Measurements from ENCODE around the gene MICU2.
A peak's percentile ranks its signal among the peaks of the same experiment; 100 is the strongest.

The MICU2 gene, protein sequence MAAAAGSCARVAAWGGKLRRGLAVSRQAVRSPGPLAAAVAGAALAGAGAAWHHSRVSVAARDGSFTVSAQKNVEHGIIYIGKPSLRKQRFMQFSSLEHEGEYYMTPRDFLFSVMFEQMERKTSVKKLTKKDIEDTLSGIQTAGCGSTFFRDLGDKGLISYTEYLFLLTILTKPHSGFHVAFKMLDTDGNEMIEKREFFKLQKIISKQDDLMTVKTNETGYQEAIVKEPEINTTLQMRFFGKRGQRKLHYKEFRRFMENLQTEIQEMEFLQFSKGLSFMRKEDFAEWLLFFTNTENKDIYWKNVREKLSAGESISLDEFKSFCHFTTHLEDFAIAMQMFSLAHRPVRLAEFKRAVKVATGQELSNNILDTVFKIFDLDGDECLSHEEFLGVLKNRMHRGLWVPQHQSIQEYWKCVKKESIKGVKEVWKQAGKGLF

GRCh38 chr13:21603531-21604448 lies at the start of gene MICU2:
Gene MICU2, minus strand, starts transcription at chr13:21604170. Its CDS starts 22 bp downstream, at chr13:21604148.
- DNase-seq, result peak; percentile 86

GRCh38 chr13:21641629-21642028 lies 37.7 kb upstream of the MICU2 start:
- DNase-seq, result no peak

DNA sequence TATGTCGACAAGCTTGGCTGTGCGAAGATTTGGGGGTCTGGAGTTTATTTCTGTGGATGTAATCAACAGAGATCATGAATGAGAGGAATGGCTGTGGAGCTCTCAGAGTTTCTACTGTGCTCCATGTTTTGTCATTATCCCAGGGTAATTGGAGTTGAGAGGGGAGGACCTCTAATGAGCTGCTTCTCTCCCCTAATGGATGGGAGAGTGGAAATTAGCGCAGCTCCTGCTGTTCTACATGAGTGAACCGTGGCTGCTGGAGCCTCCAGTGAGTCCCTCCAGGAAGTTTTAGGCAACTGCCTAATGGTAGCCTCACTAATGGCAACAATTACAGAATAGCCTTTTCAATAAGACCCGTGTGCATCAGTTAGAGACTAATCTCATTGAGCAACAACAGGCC lies 35.6 kb upstream of the MICU2 start:
- DNase-seq, result no peak

DNA sequence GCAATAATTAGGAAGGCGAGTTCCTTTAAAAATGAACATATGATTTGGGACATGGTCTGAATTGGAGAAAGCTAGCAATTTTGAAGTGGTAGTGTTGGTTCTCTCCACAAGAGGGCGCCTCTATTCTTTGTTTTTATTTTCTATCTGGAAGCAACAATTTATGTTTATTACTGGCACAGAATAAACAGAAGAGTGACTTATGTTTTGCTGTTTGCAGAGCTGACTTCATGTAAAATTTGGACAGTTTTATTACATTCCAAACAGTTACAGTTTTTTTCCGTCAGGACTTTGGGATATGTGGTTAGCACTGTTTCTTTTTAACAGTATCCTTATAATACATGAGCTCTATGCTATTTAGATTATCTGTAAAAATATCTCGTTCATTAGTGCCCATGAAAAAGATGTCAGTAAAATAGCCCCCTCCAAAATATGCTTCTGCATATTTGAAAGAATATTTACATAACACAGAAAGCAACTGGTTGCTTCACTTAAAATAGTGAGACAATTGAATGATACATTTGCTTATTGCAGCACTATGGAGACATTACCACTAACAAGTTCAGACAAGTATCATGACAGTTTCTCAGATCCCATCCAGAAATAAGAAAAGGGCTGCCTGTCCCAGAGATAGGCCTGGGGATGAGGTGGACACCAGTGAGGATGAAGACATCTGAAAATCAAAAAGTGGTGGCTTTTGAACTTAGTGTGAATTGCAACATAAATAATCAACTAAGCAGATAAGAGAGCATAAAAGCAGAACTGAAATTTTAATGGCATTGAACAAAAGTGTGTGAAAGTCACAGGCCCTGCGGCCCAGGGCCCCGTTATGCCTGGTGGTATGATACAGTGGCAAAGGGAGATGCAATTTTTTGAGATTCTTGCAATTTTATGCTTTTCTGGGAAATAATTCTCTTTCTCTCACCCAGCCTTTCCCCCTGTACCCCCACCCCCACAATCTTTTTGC lies 34.6 kb upstream of the MICU2 start:
- DNase-seq, result no peak

DNA sequence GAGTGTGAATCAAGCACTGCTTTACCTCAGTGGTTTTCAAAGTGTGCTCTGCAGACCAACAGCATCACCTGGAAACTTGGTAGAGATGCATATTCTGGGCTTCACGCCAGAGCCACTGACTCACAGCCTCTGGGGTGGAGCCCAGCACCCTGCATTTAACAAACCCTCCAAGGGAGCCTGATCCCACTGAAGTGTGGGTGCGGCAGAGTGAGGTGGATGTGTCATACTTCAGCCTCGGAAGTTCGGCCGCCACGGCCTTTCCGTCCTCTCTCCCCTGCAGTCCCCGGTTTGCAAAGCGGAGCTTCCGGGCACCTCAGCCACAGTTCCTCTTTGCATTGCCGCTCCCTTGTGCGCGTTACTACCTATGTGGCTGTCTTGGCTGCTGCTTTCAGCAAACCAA lies 33.3 kb upstream of the MICU2 start:
- peak; percentile 57 for DNase-seq

- no peak for DNase-seq
These were observed 32.7 kb upstream of the MICU2 start for GRCh38 chr13:21636656-21637055.

DNA sequence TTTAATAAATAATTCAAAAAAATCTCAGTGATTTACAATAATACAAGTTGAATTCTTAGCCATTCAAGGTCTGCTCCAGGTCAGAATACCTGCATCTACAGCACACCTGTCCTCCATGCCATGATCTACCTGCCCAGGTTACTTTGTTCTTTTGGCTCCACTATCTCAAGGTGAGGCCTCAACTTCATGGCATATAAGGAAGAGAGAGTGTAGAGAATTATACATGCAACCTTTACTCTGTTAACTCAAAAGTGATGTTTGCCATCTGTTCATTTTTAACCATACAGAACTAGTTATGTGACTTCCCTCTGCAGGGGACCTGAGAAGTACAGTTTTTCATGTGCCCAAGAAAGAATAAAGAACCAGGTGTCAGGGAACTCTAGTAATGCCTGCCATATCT lies 28.2 kb upstream of the MICU2 start:
- DNase-seq, result no peak

DNA sequence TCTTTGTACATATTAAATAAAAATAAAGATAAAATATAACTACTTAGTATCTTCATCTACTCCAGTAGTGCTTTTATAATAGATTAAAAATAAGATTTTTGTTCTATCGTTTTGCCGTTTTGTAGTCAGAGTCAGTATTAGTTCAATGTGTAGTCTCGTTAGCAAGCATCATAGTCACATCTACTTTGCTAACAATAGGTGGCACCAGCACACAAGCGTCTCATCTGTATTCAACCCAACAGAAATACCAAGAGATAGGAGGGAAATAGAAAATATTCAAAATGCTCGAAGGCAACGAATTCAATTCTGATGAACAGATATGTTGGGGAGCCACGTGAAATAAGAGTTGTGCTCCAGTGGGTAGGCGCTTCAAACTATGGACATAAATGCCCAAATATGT lies 21.4 kb upstream of the MICU2 start:
- DNase-seq, result peak; percentile 55

GRCh38 chr13:21620861-21621260 lies 16.9 kb upstream of the MICU2 start:
- no peak for DNase-seq

GRCh38 chr13:21619633-21620220 lies 15.8 kb upstream of the MICU2 start:
- DNase-seq, result no peak

GRCh38 chr13:21616880-21617279 lies 12.9 kb upstream of the MICU2 start:
- no peak for DNase-seq

DNA sequence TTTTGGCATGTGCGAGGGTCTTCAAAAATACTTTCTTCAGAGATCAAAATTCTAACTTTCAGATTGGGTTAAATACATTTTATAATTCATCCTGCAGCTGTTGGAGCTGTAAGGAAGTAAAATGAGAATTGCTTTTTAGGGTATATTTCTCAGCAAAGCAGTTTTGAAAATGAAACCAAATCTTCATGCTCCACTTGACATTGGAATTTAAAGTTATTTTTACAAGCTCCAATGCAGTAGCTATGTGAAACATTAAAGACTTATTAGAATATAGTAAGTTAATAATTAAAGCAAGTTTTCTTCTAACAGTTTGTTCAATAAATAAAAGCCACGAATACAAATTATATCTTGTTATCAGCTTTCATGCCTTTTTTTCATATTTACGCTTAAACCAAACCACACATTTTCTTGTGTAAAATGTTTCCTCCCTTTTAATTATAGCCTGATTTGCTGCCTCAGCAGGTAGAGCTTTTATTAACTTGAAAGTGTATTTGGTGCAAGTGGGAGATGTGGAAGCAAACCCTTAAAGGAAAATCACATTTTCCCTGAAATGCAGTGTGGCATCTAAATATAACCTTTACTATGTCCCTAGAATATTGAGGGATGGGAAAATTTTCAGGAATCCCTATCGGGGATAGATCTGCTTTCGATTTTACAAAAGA lies 12.4 kb upstream of the MICU2 start:
- no peak for DNase-seq

GRCh38 chr13:21615427-21615826 lies 11.5 kb upstream of the MICU2 start:
- DNase-seq, result no peak

GRCh38 chr13:21613791-21614190 lies 9.8 kb upstream of the MICU2 start:
- no peak for DNase-seq

DNA sequence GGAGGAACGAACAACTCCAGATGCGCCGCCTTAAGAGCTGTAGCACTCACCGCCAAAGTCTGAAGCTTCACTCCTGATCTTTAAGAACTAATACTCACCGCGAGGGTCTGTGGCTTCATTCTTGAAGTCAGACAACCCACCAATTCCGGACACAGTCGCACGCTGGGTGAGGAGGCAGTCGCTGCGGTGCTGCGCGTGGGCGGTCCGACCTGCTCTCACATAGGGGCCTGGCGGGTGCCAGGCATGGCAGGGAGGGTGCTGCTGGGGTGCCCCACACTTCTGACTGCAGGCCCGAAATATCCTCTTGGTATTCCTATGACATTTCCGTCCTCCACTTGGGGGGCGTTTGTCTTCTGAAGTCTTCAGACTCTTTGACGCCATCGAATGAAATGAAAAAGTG lies 7.4 kb upstream of the MICU2 start:
- DNase-seq, result no peak

DNA sequence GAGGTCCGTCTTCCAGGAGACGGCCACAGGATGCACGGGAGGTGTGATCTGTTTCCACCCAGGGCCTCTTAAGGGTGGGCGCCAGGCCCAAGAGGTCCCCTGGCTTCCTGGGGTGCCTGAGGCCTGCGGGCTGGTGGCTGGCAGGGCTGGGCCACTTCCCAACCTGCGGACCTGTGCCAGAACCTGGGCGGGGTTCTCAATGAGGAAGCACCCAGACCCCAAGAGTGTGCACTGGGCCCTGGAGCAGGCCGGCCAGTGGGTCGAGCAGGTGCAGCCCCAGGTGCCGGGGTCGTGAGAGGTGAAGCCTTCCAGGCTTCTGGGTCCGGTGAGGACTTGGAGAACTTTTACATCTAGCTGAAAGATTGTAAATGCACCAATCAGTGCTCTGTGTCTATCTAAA lies 6.7 kb upstream of the MICU2 start:
- DNase-seq, result no peak

- DNase-seq, result no peak
These were observed 5.0 kb upstream of the MICU2 start for GRCh38 chr13:21608961-21609360.

DNA sequence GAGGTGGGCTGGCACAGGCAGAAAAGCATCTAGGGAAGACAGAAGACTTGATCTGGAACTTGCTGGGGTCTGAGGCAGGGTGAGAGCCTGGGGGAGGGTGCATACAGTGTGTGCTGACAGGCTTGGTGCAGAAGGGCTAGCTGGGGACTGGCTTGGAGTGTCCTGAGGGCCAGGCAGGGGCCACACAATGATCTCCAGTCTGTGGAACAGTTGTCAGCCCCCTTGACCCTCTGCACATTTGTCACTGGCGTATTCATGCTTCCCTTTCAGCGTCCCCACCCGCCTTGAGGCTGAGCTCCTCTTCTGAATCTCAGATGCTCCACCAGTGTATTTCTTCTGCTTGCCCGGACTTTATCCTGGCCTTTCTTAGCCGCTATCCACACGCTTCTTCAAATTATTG lies 2.8 kb upstream of the MICU2 start:
- DNase-seq, result no peak

GRCh38 chr13:21606251-21606650 lies 2.3 kb upstream of the MICU2 start:
- no peak for DNase-seq

DNA sequence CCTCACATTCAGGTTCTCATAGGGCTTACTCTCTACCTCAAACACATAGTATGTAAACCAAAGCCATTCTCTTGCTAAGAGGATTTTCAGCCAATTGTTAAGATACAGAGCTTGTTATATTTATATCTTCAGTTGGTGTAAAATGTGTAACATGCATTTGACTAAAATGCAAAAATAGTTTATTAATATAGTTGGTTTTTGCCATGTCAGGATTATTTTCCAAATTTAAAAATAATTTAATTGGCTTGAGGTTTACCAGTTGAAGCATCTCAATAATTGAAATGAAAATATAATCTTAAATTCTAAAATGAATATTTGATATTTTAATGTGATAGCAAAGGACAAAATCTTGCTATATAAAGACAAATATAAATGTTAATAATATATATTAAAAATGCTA lies 7.2 kb downstream of the MICU2 start:
- no peak for DNase-seq

DNA sequence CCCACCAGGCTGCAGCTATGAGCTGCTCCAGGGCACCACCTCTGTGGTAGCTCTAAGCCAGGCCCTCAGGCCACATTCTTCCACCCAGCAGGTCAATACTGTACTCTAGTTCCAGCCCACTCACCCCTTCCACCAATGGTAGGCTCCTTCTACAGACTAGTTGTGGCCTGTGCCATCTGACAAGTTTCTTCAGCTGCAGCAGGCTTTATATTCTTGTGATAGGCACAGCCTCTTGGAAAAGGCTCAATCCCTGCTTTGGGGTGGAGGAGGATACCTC lies 8.5 kb downstream of the MICU2 start:
- no peak for DNase-seq
